Natural killer cell treated with Interleukin-12 subunit alpha and Interleukin-12 subunit beta and Interleukin-15 and Interleukin-18, amount 100 ng/mL, for 72 hours (primary cell): ENCODE results near the gene SP1. TPM values are rescaled to one million over a fixed set of nuclear protein-coding genes. Genes with fewer than 3 reads are reported as not detected.
"Not testable (repeated sequence)": the region's sequence is repeated elsewhere in the genome, so short reads cannot be mapped to it uniquely, and the experiment has no call there.

Source experiments
- ATAC-seq, 2 donors: fragments of 150-1000 bp; cut with Tn5 transposase in 1 of 2; sonication (Bioruptor Pico), chemical (Tn5 transposase) in 1 of 2; 2 replicates each; pipeline ENCODE4 v1.10.0; 2021
- DNase-seq: peaks from one replicate; pipeline ENCODE4 v3.0.0; 2022; ENCODE audit warnings: low spot score
- H3K27ac Mint-ChIP-seq, 2 donors: 1 replicate in 1 of 2; 2 replicates in 1 of 2; pipeline ENCODE4 v1.8.0; 2022; ENCODE audit warnings: mixed read lengths in 2 of 2, mild to moderate bottlenecking in 1 of 2, moderate library complexity in 1 of 2
- H3K27me3 Mint-ChIP-seq, 2 donors: 1 replicate in 1 of 2; 2 replicates in 1 of 2; pipeline ENCODE4 v1.8.0; 2022; ENCODE audit warnings: mixed read lengths in 2 of 2
- H3K36me3 Mint-ChIP-seq: one replicate; pipeline ENCODE4 v1.8.0; 2022; ENCODE audit warnings: mixed read lengths
- H3K4me1 Mint-ChIP-seq, 2 donors: 1 replicate in 1 of 2; 2 replicates in 1 of 2; pipeline ENCODE4 v1.8.0; 2022; ENCODE audit warnings: low read depth in 2 of 2, mixed read lengths in 2 of 2, mild to moderate bottlenecking in 1 of 2
- H3K4me3 Mint-ChIP-seq: one replicate; pipeline ENCODE4 v1.8.0; 2022; ENCODE audit warnings: mixed read lengths
- H3K9me3 Mint-ChIP-seq: 2 replicates; pipeline ENCODE4 v1.8.0; 2022; ENCODE audit warnings: mixed read lengths
- total RNA-seq, 2 donors: library from RNA; stranded (reverse); gene quantifications; one replicate each; pipeline ENCODE4 v1.2.3, GENCODE V29; 2022

Gene SP1
- total RNA-seq, 2 donors from 2014 or later, result 56.8 to 68.1 TPM

DNA sequence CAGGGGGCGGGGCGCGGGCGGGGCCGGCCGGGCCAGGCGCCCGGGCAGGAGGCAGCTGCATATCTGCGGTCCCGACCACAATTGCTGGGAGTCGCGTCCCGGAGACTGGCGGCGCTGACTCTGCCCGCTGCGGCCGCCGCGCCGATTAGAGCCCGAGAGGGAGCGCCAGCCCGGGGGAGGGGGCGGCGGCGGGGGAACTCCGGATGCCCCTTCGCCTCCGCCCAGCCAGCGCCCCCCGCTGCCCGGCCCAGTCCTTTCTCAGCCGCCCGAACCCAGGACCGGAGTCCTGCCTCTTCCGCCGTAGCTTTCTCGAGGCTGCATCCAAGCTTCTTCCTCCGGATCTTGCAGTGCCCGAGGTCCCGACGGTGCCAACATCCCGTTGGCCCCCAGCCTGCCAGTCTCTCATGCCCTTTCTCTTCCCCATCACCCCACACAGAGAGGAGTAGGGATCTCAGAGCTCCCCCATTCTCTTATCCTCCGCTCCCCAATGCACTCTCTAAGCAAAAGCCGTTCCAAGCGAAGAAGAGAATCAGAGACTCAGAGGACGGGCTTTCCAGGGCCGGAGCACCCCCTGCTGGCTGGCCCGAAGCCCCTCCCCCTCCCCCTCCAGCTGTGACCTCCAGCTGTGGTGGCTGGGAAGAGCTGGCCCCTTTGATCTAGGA, 35.0 kb upstream of the SP1 start:
- H3K9me3 Mint-ChIP-seq, result no peaks in the 10 kb centered on the region
- H3K4me1 Mint-ChIP-seq, result peaks cover 12 to 18% of the 10 kb centered on the region in 2 donors
- peak; percentile 86 for ATAC-seq
- peak overlapping the region; percentile 61 to 84 for H3K27ac Mint-ChIP-seq
- peak overlapping the region; percentile 95 for H3K4me3 Mint-ChIP-seq
- DNase-seq, result peak; percentile 70
- H3K27me3 Mint-ChIP-seq, result peaks cover 0 to 8% of the 10 kb centered on the region in 2 donors
- H3K36me3 Mint-ChIP-seq, result no peaks in the 10 kb centered on the region

DNA sequence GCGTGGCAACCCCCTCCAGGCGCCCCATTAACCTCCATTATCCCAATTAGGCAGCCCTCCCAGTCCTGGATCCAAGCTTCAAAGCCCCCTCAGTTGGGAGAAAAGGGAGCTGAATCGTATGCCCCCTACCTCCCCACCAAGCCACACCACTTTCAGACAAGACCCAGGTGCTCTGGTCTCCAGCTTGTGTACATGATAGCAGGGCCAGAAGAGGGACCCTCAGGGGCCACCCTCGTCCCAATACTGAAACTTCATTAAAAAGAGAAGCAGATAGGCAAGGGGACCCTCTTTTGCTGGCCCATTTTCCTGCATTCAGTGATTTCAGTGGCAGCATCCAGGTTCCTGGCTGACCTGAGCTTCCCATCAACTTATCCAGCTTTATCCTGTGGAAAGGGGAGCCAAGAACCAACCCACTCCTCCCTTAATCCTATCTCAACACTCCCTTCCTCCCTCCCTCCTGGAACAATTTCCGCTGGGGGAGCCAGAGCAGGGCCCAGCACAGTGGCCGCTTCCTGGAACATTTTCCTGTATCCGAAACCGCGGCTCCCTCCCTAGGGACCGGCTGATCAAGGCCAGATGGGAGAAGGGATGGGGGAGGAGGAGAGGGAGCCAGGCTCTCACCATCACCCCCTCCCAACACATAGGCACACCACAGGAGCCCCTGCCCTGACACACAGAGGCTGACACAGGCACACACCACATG, 34.3 kb upstream of the SP1 start:
- DNase-seq, result no peak
- H3K27ac Mint-ChIP-seq, result peak overlapping the region; percentile 61 to 84
- H3K36me3 Mint-ChIP-seq, result no peaks in the 10 kb centered on the region
- H3K4me3 Mint-ChIP-seq, result peak overlapping the region; percentile 95
- peaks cover 12 to 18% of the 10 kb centered on the region in 2 donors for H3K4me1 Mint-ChIP-seq
- H3K9me3 Mint-ChIP-seq, result no peaks in the 10 kb centered on the region
- peaks cover 0 to 3% of the 10 kb centered on the region in 2 donors for H3K27me3 Mint-ChIP-seq
- no peak for ATAC-seq

DNA sequence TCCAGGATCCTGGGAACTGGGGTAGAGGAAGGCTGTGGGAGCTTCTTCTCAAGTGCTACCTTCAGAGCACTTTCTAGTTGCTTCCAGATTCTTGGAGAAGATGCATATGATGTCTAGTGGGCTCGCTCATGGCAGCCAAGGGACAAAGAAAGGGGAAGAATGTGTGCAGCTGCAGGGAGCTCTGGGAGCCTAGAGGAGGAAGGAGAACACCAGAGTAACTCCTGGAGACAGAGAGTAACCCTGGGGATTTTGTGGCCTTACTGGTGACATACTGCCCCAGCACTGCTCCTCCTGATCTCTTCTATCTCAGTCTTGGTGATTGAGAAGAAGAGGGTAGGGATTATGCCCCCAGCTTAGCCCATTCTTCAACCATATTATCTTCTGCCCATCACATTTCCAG, 33.5 kb upstream of the SP1 start:
- no peak for DNase-seq
- H3K27me3 Mint-ChIP-seq, result no peaks in the 10 kb centered on the region
- no peaks in the 10 kb centered on the region for H3K36me3 Mint-ChIP-seq
- H3K4me3 Mint-ChIP-seq, result no peak overlapping the region
- peak overlapping the region in 1 of 2 donors; percentile 50 for H3K27ac Mint-ChIP-seq
- ATAC-seq, result no peak
- peaks cover 12 to 18% of the 10 kb centered on the region in 2 donors for H3K4me1 Mint-ChIP-seq
- no peaks in the 10 kb centered on the region for H3K9me3 Mint-ChIP-seq

DNA sequence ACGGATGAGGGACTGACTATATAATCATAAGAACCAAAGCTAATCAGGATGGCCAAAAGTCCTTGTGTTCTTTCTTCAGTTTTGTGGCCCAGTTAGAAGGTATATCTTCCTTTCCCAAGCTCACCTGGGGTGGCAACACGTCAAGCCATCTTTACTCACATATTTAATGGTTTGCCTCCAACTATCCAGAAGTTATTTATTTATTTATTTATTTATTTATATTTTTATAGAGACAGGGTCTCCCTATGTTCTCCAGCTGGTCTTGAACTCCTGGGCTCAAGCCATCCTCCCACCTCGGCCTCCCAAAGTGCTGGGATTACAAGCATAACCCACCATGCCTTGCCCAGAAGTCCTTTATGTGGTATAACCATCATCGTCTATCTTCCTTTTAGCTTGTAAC, 32.1 kb upstream of the SP1 start:
- Mint-ChIP-seq H3K4me1 (peaks cover 17 to 21% of the 10 kb centered on the region in 2 donors), H3K36me3 (no peaks in the 10 kb centered on the region), H3K27ac (no peak overlapping the region), H3K4me3 (no peak overlapping the region), H3K9me3 (no peaks in the 10 kb centered on the region), H3K27me3 (no peaks in the 10 kb centered on the region)
- DNase-seq, result no peak
- ATAC-seq, result no peak

DNA sequence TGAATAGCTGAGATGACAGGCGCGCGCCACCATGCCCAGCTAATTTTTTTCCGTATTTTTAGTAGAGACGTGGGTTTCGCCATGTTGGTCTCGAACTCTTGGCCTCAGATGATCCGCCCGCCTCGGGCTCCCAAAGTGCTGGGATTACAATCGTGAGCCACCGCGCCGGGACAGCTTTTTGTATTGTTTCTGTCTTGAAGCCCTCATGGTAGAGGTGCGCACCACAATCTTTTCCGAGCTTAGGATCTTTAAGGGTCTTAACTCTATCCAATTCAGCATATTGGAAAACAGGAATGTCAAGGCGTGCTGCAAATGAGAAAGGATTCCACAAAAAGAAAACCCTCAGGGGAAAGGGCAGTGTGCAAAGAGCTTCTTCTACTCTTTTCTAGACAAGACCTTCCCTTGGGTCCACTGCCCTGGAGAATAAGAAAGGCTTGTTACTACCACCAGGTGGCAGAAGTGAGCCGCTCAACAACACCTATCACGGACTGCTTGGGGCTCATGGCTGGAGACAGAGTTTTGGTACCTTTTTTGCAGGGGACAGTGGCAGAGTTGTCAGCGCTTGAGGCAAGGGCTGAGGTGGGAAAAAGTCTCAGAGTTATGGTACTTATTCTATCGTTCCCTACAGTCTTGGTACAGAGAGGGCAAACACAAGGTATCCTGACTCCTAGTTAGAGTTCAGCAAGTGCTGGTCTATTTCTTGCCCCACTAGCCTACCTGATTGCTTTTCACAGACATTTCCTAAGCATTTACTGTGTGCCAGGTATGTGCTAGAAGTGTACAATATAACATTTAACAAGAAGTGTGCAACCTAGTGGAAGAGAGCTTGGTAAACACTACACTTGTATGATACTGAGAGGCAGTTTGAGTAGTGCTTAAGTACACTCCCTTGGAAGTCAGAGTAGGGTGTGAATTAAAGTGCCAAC, 27.4 kb upstream of the SP1 start:
- H3K4me1 Mint-ChIP-seq, result peaks cover 6% of the 10 kb centered on the region in 2 donors
- DNase-seq (peak; percentile 83), ATAC-seq (peak; percentile 96 to 99)
- H3K36me3 Mint-ChIP-seq, result no peaks in the 10 kb centered on the region
- H3K27ac Mint-ChIP-seq, result peak overlapping the region in 1 of 2 donors; percentile 40
- no peak overlapping the region for H3K4me3 Mint-ChIP-seq
- no peaks in the 10 kb centered on the region for H3K9me3 Mint-ChIP-seq
- H3K27me3 Mint-ChIP-seq, result no peaks in the 10 kb centered on the region

DNA sequence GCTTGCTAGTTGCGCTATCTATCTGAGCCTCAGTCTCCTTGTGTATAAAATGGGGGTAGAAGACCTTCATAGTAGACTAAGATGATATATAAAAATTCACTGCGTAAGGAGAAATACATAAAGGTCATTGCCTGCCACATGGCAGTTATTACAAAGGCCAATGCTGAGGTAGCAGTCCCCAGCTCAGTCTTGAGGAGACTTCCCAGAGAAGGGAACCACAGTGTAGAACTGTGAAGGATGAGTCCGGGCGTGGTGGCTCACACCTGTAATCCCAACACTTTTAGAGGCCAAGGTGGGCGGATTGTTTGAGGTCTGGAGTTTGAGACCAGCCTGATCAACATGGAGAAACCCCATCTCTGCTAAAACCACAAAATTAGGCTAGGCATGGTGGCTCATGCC, 26.7 kb upstream of the SP1 start:
- no peaks in the 10 kb centered on the region for H3K27me3 Mint-ChIP-seq
- DNase-seq, result no peak
- no peaks in the 10 kb centered on the region for H3K36me3 Mint-ChIP-seq
- no peak for ATAC-seq
- no peak overlapping the region for H3K27ac Mint-ChIP-seq
- H3K4me1 Mint-ChIP-seq, result peaks cover 6% of the 10 kb centered on the region in 2 donors
- no peak overlapping the region for H3K4me3 Mint-ChIP-seq
- H3K9me3 Mint-ChIP-seq, result no peaks in the 10 kb centered on the region

DNA sequence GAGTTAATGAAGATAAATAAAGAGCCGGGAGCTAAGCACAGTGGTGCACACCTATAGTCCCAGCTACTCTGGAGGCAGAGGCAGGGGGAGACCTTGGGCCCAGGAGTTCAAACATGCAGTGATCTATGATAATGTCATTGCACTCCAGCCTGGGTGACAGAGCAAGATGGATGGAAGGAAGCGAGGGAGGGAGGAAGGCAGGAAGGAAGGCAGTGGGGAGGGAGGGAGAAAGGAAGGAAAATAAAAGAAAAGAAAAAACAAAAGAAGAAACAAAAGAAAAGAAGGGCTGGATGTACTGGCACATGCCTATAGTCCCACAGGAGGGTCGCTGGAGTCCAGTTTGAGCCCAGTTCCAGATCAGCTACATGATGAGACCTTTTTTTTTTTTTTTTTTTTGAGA, 24.9 kb upstream of the SP1 start:
- no peaks in the 10 kb centered on the region for H3K36me3 Mint-ChIP-seq
- no peak overlapping the region for H3K4me3 Mint-ChIP-seq
- H3K27ac Mint-ChIP-seq, result no peak overlapping the region
- H3K9me3 Mint-ChIP-seq, result no peaks in the 10 kb centered on the region
- H3K4me1 Mint-ChIP-seq, result peaks cover 6% of the 10 kb centered on the region in 2 donors
- H3K27me3 Mint-ChIP-seq, result no peaks in the 10 kb centered on the region
- DNase-seq (no peak), ATAC-seq (no peak)

DNA sequence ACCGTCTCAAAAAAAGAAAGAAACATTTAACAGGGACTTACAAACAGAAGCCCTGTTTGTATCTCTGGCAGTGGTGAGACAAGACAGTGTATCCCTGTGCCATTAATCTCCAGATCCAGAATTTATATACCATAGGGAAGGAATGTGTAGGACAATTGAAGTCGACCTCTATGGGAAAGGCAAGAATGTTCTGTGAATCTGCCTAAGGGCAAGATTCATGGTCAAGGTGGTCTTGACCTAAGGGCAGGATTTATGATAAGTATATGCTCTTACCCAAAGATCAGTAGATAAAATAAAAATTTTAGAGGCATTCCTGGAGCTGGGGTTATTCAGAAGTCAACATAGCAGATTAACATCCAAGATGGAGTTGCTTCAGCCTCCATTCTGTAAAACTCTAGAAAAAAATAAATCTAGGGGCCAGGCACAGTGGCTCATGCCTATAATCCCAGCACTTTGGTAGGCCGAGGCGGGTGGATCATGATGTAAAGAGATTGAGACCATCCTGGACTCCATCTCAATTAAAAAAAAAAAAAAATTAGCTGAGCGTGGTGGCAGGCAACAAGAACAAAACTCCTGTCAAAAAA, 21.0 kb upstream of the SP1 start:
- Mint-ChIP-seq H3K36me3 (no peaks in the 10 kb centered on the region), H3K4me1 (no peaks in the 10 kb centered on the region), H3K27ac (no peak overlapping the region), H3K27me3 (no peaks in the 10 kb centered on the region), H3K4me3 (no peak overlapping the region), H3K9me3 (no peaks in the 10 kb centered on the region)
- ATAC-seq (no peak), DNase-seq (no peak)

DNA sequence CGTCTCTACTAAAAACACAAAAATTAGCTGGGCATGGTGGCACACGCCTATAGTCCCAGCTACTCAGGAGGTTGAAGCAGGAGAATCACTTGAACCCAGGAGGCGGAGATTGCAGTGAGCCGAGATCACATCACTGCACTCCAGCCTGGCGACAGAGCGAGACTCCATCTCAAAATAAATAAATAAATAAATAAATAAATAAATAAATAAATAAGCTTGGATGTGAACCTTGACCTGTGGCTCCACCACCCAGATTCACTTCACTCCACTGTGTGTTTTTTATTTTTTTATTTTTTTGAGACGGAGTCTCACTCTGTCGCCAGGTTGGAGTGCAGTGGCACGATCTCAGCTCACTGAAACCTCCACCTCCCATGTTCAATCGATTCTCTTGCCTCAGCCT, 18.3 kb upstream of the SP1 start:
- ATAC-seq, H3K36me3 Mint-ChIP-seq, H3K9me3 Mint-ChIP-seq, H3K4me3 Mint-ChIP-seq, H3K27ac Mint-ChIP-seq, H3K27me3 Mint-ChIP-seq, DNase-seq: not testable (repeated sequence)
- H3K4me1 Mint-ChIP-seq, result peaks cover 8 to 11% of the 10 kb centered on the region in 2 donors

DNA sequence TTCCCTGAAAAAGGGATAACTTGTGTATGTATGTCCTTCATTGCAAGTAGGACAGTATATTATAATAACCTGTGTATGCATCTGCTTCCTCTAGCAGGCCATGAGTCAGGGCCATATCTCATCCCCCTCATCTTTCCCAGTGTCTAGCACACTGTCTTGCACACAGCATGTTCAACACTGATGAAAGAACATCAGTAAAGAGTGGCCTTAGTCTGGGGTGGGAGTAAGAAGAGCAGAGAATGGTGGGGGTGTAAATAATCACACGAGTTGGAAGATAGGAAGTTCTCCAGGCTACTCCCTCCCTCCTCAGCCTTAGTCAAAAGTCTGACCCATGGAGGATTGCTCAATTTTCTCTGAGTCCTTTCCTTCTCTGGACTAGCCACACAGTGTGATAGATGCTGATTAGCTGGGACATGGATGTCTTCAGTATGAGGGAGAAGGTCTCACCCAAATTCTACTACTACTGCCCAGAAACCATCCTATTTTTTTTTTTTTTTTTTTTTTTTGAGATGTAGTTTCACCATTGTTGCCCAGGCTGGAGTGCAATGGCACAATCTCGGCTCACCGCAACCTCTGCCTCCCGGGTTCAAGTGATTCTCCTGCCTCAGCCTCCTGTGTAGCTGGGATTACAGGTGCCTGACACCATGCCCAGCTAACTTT, 14.6 kb upstream of the SP1 start:
- H3K9me3 Mint-ChIP-seq, result no peaks in the 10 kb centered on the region
- no peaks in the 10 kb centered on the region for H3K27me3 Mint-ChIP-seq
- H3K36me3 Mint-ChIP-seq, result no peaks in the 10 kb centered on the region
- no peak for DNase-seq
- H3K4me3 Mint-ChIP-seq, result peak overlapping the region; percentile 41
- peak in 1 of 2 donors; percentile 43 for ATAC-seq
- H3K4me1 Mint-ChIP-seq, result peaks cover 8 to 11% of the 10 kb centered on the region in 2 donors
- peak overlapping the region; percentile 58 to 81 for H3K27ac Mint-ChIP-seq

DNA sequence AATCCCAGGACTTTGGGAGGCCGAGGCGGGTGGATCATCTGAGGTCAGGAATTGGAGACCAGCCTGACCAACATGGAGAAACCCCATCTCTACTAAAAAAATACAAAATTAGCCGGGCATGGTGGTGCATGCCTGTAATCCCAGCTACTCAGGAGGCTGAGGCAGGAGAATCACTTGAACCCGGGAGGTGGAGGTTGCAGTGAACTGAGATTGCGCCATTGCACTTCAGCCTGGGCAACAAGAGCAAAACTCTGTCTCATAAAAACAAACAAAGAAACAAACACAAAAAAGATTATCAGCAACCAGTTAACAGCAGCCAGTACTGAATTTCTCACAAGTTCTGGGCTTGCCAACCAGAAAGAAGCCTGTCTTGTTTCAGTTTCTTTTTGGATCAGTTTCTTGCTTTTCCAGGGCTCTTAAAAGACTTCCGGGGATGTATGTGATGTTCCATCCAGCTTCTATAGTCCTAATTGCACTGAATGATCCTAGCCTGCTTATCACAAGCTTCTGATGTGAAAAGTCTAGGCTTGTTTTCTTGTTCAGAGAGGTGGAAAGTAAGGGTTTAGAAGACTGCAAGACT, 6.3 kb upstream of the SP1 start:
- DNase-seq, H3K36me3 Mint-ChIP-seq, ATAC-seq, H3K27me3 Mint-ChIP-seq, H3K9me3 Mint-ChIP-seq, H3K4me3 Mint-ChIP-seq: not testable (repeated sequence)
- peaks cover 14 to 28% of the 10 kb centered on the region in 2 donors for H3K4me1 Mint-ChIP-seq
- H3K27ac Mint-ChIP-seq, result peak overlapping the region; percentile 16 to 69

DNA sequence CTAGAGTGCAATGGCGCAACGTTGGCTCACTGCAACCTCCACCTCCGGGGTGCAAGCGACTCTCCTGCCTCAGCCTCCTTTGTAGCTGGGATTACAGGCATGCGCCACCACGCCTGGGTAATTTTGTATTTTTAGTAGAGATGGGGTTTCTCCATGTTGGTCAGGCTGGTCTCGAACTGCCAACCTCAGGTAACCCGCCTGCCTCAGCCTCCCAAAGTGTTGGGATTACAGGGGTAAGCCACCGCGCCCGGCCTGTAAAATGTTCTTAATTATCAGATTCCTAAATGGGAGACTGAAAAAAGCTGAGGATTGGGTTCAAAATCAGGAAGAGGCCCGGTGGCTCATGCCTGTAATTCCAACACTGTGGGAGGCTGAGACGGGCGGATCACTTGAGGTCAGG, 5.7 kb upstream of the SP1 start:
- H3K36me3 Mint-ChIP-seq, DNase-seq, H3K4me3 Mint-ChIP-seq, H3K9me3 Mint-ChIP-seq, ATAC-seq, H3K27me3 Mint-ChIP-seq: not testable (repeated sequence)
- peak overlapping the region; percentile 16 to 69 for H3K27ac Mint-ChIP-seq
- H3K4me1 Mint-ChIP-seq, result peaks cover 14 to 28% of the 10 kb centered on the region in 2 donors

DNA sequence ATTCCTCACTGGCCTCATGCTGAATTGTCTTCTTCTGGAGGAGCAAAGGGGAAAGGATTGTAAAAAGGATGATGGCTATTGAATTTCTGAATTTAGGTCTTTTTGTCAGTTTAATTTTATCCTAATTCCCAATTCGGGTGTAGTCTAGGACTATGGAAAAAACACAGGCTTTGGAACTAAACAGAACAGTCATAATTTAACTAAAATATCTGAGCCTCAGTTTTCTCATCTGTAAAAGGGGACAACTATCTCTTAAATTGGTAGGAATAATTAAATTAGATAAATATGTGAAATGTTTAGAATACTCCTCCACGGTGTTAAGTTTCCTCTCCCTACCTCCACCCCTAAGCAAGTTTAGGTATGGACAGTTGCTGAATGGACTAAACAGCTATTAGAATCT, 3.2 kb upstream of the SP1 start:
- no peak for DNase-seq
- Mint-ChIP-seq H3K4me3 (no peak overlapping the region), H3K36me3 (peaks cover 7% of the 10 kb centered on the region), H3K4me1 (peaks cover 21 to 26% of the 10 kb centered on the region in 2 donors), H3K27me3 (no peaks in the 10 kb centered on the region), H3K9me3 (no peaks in the 10 kb centered on the region), H3K27ac (peak overlapping the region in 1 of 2 donors; percentile 48)
- ATAC-seq, result no peak
